Tibial nerve (tissue), 4 donors: ENCODE data around the gene KRTAP22-1. TPM values are rescaled to one million over a fixed set of nuclear protein-coding genes. Genes with fewer than 3 reads are reported as not detected.

Experiments
- DNase-seq, 2 donors: peaks; one replicate each; pipeline ENCODE4 v3.0.0-alpha.2; 2019; ENCODE audit warnings: low spot score in 2 of 2
- H3K27ac ChIP-seq, 4 donors: fragments of 200-600 bp; sonication (generic) in 3 of 4; one replicate each; pipeline ENCODE4 v1.5.1; 2017 to 2019; ENCODE audit warnings: mild to moderate bottlenecking in 1 of 4
- H3K27me3 ChIP-seq, 2 donors: fragments of 200-600 bp; sonication (generic) in 1 of 2; one replicate each; pipeline versions ENCODE4 v1.5.1 to v1.6.0; 2017 to 2019
- H3K36me3 ChIP-seq, 3 donors: fragments of 200-600 bp; sonication (generic); one replicate each; pipeline ENCODE4 v1.5.1; 2018 to 2019
- H3K4me1 ChIP-seq, 4 donors: fragments of 200-600 bp; sonication (generic) in 3 of 4; one replicate each; pipeline ENCODE4 v1.5.1; 2017 to 2019
- H3K4me3 ChIP-seq, 4 donors: fragments of 200-600 bp; sonication (generic) in 3 of 4; one replicate each; pipeline ENCODE4 v1.5.1; 2017 to 2019; ENCODE audit warnings: mild to moderate bottlenecking in 1 of 4, moderate library complexity in 1 of 4
- H3K9me3 ChIP-seq, 4 donors: fragments of 200-600 bp; sonication (generic) in 3 of 4; one replicate each; pipeline ENCODE4 v1.5.1; 2017 to 2019
- EP300 ChIP-seq, 2 donors: sonication (generic); formaldehyde crosslinking; IDR thresholded peaks; one replicate each; pipeline ENCODE4 v1.6.1; 2017; ENCODE audit warnings: antibody characterized with exemption in 2 of 2, mild to moderate bottlenecking in 1 of 2
- POLR2A ChIP-seq, 2 donors: fragments of 450-650 bp; IDR thresholded peaks; one replicate each; pipeline ENCODE4 v1.6.1; 2017; ENCODE audit warnings: antibody characterized with exemption in 2 of 2, mild to moderate bottlenecking in 2 of 2, moderate library complexity in 2 of 2
- WGBS, 2 donors: methylation state at CpG; one replicate each; pipeline ENCODE4 v1.1.5; 2018; 5-methylcytosine and 5-hydroxymethylcytosine counted together
- total RNA-seq, 4 donors: library from RNA; depleted of rRNA; stranded (reverse); fragments of >200 nt; gene quantifications; one replicate each; pipeline ENCODE4 v1.1.0, GENCODE V29; 2016
- TF ChIP-seq, protein P1 (sequence below), 5 experiments: fragments of 200-600 bp in 3 of 5; fragments of 450-650 bp in 2 of 5; sonication (generic) in 3 of 5; IDR thresholded peaks; one replicate each; pipeline ENCODE4 v1.5.1; 2016 to 2019; ENCODE audit warnings: antibody characterized with exemption in 5 of 5, mild to moderate bottlenecking in 3 of 5, moderate library complexity in 2 of 5

Gene KRTAP22-1
- not detected for total RNA-seq

DNA sequence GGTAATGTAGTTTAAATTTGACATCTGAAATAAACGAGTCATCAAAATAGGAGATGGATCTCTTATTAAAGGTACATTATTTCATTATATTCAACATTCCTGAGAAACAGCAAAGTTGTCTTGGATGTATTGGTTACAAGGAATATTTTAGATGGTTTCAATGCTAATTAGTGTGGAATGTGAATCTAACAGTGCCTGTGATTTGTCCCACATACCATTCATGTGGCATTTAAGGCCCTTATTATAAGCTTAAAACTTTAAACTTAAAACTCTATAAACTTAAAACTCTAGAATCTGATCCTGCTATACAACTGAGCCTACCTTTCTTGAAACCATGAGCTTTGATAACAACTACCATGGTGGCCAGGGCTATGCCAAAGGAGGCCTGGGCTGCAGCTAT lies at the start of gene KRTAP22-1:
KRTAP22-1 (plus strand) TSS at position 301 of the 400 bp plus-strand sequence.
- Histone ChIP-seq H3K4me3 (no peak within 1 kb of the TSS), H3K36me3 (no peaks in the 10 kb centered on the region), H3K9me3 (no peaks in the 10 kb centered on the region), H3K4me1 (no peaks in the 10 kb centered on the region), H3K27me3 (no peaks in the 10 kb centered on the region), H3K27ac (no peak within 1 kb of the TSS)
- no peak for DNase-seq
- 42 to 60% methylated on average over 1 of the region's 1 CpG for WGBS, 2 donors
- TF ChIP-seq, protein P1, sequence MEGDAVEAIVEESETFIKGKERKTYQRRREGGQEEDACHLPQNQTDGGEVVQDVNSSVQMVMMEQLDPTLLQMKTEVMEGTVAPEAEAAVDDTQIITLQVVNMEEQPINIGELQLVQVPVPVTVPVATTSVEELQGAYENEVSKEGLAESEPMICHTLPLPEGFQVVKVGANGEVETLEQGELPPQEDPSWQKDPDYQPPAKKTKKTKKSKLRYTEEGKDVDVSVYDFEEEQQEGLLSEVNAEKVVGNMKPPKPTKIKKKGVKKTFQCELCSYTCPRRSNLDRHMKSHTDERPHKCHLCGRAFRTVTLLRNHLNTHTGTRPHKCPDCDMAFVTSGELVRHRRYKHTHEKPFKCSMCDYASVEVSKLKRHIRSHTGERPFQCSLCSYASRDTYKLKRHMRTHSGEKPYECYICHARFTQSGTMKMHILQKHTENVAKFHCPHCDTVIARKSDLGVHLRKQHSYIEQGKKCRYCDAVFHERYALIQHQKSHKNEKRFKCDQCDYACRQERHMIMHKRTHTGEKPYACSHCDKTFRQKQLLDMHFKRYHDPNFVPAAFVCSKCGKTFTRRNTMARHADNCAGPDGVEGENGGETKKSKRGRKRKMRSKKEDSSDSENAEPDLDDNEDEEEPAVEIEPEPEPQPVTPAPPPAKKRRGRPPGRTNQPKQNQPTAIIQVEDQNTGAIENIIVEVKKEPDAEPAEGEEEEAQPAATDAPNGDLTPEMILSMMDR (IDR thresholded peaks at IDR 0.05), result no peak
- TF ChIP-seq POLR2A (IDR thresholded peaks at IDR 0.05), result no peak
- TF ChIP-seq EP300 (IDR thresholded peaks at IDR 0.05), result no peak

DNA sequence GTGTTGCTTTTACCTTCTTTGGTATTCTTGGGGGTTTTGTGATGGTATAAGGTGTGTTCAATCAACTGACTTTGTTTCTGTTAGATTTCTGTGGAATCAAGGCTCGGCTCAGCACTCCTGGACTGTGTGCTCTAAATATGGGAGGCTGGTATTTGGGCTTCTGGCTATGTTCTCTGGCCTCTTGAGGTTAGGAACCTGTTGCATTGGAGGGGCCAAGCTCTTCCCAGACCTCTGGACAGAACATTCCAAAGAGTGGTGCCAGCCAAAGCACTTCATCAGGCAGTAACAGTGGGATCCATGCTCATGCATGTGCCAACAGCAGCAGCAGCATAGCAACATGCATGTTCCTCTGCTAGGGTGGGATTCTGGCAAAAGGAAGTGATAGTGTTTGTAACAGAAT lies 48.1 kb upstream of the KRTAP22-1 start:
- TF ChIP-seq EP300 (IDR thresholded peaks at IDR 0.05), result no peak
- TF ChIP-seq, protein P1 (IDR thresholded peaks at IDR 0.05), result no peak
- no peak for TF ChIP-seq POLR2A (IDR thresholded peaks at IDR 0.05)
- no peaks in the 10 kb centered on the region for H3K36me3 ChIP-seq
- no peak overlapping the region for H3K4me3 ChIP-seq
- no peak overlapping the region for H3K27ac ChIP-seq
- DNase-seq, result no peak
- no peaks in the 10 kb centered on the region for H3K9me3 ChIP-seq
- WGBS, 2 donors, result 67 to 77% methylated on average over 1 of the region's 1 CpG
- no peaks in the 10 kb centered on the region for H3K4me1 ChIP-seq
- H3K27me3 ChIP-seq, result no peaks in the 10 kb centered on the region

DNA sequence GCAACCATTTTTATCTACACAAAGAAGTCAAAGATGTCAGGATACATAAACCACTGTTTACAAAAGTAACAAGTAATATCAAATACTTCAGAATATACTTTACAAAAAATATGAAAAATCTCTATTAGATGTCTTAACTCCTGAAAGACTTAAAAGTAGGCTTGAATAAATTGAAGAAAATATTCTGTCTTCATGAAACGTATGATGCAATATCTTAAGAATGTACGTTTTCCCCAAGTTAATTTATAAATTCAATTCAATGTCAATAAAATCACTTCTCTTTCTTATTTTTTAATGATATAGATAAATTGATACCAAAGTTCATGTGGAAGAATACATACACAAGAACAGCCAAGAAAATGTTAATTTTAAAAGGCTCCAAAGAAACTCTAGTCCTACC lies 45.8 kb upstream of the KRTAP22-1 start:
- Histone ChIP-seq H3K27ac (no peak overlapping the region), H3K27me3 (no peaks in the 10 kb centered on the region), H3K36me3 (no peaks in the 10 kb centered on the region), H3K4me1 (no peaks in the 10 kb centered on the region), H3K9me3 (no peaks in the 10 kb centered on the region), H3K4me3 (no peak overlapping the region)
- 82 to 85% methylated on average over 2 of the region's 2 CpGs for WGBS, 2 donors
- DNase-seq, result no peak
- no peak for TF ChIP-seq EP300 (IDR thresholded peaks at IDR 0.05)
- no peak for TF ChIP-seq POLR2A (IDR thresholded peaks at IDR 0.05)
- TF ChIP-seq, protein P1 (IDR thresholded peaks at IDR 0.05), result no peak

DNA sequence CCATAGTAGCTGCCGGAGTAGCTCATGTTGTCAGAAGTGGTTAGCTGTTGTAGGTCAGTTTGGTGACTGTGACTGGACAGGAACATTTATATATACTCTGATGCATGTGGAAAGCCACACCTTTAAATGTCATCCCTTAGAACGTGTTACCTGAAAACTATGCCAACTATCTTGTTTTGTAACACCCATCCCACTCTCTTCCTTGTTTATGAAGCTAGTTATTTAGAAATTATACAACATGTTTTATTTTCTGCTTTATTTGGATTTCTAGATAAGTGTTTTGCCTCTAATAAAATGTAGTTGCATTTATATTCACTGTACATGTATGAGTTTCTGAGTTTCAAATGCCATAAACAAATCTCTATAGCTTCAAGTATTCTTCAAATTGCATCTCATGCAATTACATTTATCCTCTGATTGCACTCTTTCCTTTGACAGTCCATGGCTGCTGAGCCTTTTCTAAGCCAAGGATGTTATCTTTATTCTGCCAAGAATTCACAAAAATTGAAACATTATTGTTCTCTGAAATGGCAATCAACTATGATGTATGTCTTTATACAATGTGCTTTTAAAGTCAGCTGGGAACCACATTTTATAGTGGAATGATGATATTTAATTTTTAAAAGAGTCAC lies 39.5 kb upstream of the KRTAP22-1 start, which contains the start of gene KRTAP19-7:
KRTAP19-7 (minus strand) TSS at position 51 of the 632 bp plus-strand sequence; CDS start at position 26, 25 bp downstream.
- Histone ChIP-seq H3K9me3 (no peaks in the 10 kb centered on the region), H3K36me3 (no peaks in the 10 kb centered on the region), H3K4me3 (no peak within 1 kb of the TSS), H3K27ac (no peak within 1 kb of the TSS), H3K27me3 (no peaks in the 10 kb centered on the region), H3K4me1 (no peaks in the 10 kb centered on the region)
- TF ChIP-seq, protein P1 (IDR thresholded peaks at IDR 0.05), result no peak
- no peak for TF ChIP-seq EP300 (IDR thresholded peaks at IDR 0.05)
- TF ChIP-seq POLR2A (IDR thresholded peaks at IDR 0.05), result no peak
- WGBS, 2 donors, result 70 to 85% methylated on average over 2 of the region's 2 CpGs
- no peak for DNase-seq

DNA sequence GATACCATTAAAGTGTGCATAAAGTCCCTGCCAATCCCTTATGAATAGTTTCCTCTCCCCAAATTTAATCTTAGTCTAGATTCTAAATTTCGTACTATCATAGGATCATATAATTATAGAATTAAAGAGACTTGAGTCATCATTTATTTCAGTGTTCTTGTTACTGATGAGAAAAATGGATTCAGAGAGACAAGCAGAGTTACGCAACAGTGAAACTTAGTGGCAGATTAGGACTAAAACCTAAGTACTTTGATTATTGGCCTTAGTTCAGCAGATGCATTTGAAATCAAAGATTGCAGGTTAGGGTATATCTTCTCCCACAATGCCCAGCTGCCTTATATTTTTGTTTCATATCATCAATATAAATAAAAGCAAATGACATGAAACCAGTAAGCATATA lies 38.9 kb upstream of the KRTAP22-1 start:
- Histone ChIP-seq H3K27me3 (no peaks in the 10 kb centered on the region), H3K27ac (no peak overlapping the region), H3K4me3 (no peak overlapping the region), H3K9me3 (no peaks in the 10 kb centered on the region), H3K36me3 (no peaks in the 10 kb centered on the region), H3K4me1 (no peaks in the 10 kb centered on the region)
- TF ChIP-seq POLR2A (IDR thresholded peaks at IDR 0.05) (no peak), EP300 (IDR thresholded peaks at IDR 0.05) (no peak)
- TF ChIP-seq, protein P1 (IDR thresholded peaks at IDR 0.05), result no peak
- WGBS, 2 donors, result 85 to 92% methylated on average over 2 of the region's 2 CpGs
- no peak for DNase-seq
